WTC11 (cell line): ENCODE measurements around the gene RANBP3. TPM values are rescaled to one million over a fixed set of nuclear protein-coding genes. Genes with fewer than 3 reads are reported as not detected.
"Not testable (repeated sequence)": the region's sequence is repeated elsewhere in the genome, so short reads cannot be mapped to it uniquely, and the experiment has no call there.

Experiments
- ATAC-seq: fragments of 200-7000 bp; cut with Tn5 transposase; 2 replicates; pipeline ENCODE4 v1.10.0; 2021; ENCODE audit warnings: mild to moderate bottlenecking, moderate library complexity
- CTCF ChIA-PET: fragments of 300-600 bp; sonication (Branson Sonifier 250); formaldehyde crosslinking; loops from one replicate; lab custom pipeline; 2021; ENCODE audit warnings: antibody characterized with exemption; lab: Charles Lee
- POLR2A ChIA-PET: fragments of 350-600 bp; sonication (Branson Sonifier 250); formaldehyde crosslinking; loops from one replicate; lab custom pipeline; 2021; ENCODE audit warnings: antibody characterized with exemption; lab: Charles Lee
- DNase-seq: peaks from one replicate; pipeline ENCODE4 v3.0.0; 2021; ENCODE audit warnings: low spot score
- H3K27ac Mint-ChIP-seq: 2 replicates; pipeline ENCODE4 v1.8.0; 2021; ENCODE audit warnings: mixed read lengths
- H3K27me3 Mint-ChIP-seq: 2 replicates; pipeline ENCODE4 v1.8.0; 2021; ENCODE audit warnings: low read depth, mild to moderate bottlenecking, moderate library complexity, mixed read lengths
- H3K36me3 Mint-ChIP-seq: 2 replicates; pipeline ENCODE4 v1.8.0; 2021; ENCODE audit warnings: mixed read lengths
- H3K4me1 Mint-ChIP-seq: 2 replicates; pipeline ENCODE4 v1.8.0; 2022; ENCODE audit warnings: mixed read lengths
- H3K4me3 Mint-ChIP-seq: 2 replicates; pipeline ENCODE4 v1.8.0; 2021; ENCODE audit warnings: mild to moderate bottlenecking, moderate library complexity, mixed read lengths
- H3K9me3 Mint-ChIP-seq: 2 replicates; pipeline ENCODE4 v1.8.0; 2021; ENCODE audit warnings: mixed read lengths
- ARID4B ChIP-seq: sonication (generic); formaldehyde crosslinking; IDR thresholded peaks from 2 replicates; pipeline ENCODE4 v1.8.0; 2023; ENCODE audit warnings: missing genetic modification reagents, mild to moderate bottlenecking, borderline replicate concordance
- ATF3 ChIP-seq: sonication (generic); formaldehyde crosslinking; conservative IDR thresholded peaks from 2 replicates; pipeline ENCODE4 v1.8.1; 2022; ENCODE audit warnings: mild to moderate bottlenecking, missing genetic modification reagents
- CBFB ChIP-seq: sonication (generic); formaldehyde crosslinking; IDR thresholded peaks from 2 replicates; pipeline ENCODE4 v1.8.1; 2022; ENCODE audit warnings: mild to moderate bottlenecking, low read depth, missing genetic modification reagents
- CDX4 ChIP-seq: fragments of 250-450 bp; sonication (Bioruptor Pico); IDR thresholded peaks from 2 replicates; pipeline ENCODE4 v1.9.0; 2021; ENCODE audit warnings: moderate library complexity, mild to moderate bottlenecking, inconsistent platforms, borderline replicate concordance
- CREB1 ChIP-seq: sonication (generic); formaldehyde crosslinking; IDR thresholded peaks from 2 replicates; pipeline ENCODE4 v1.8.0; 2023; ENCODE audit warnings: mild to moderate bottlenecking, missing genetic modification reagents
- CTCF ChIP-seq: fragments of 200-600 bp; IDR thresholded peaks from 2 replicates; pipeline ENCODE4 v1.8.0; 2022; ENCODE audit warnings: antibody characterized with exemption
- ELF4 ChIP-seq: sonication (generic); formaldehyde crosslinking; IDR thresholded peaks from 2 replicates; pipeline ENCODE4 v1.8.1; 2022; ENCODE audit warnings: low read depth, mild to moderate bottlenecking, moderate library complexity, missing genetic modification reagents
- ERG ChIP-seq: fragments of 250-450 bp; sonication (Bioruptor Pico); IDR thresholded peaks from 2 replicates; pipeline ENCODE4 v1.8.0; 2021; ENCODE audit warnings: mild to moderate bottlenecking
- GTF2I ChIP-seq: fragments of 250-450 bp; sonication (Bioruptor Pico); conservative IDR thresholded peaks from 2 replicates; pipeline ENCODE4 v1.4.0; 2021; ENCODE audit warnings: mild to moderate bottlenecking
- HMGXB4 ChIP-seq: sonication (generic); formaldehyde crosslinking; IDR thresholded peaks from 2 replicates; pipeline ENCODE4 v1.8.1; 2023; ENCODE audit warnings: mild to moderate bottlenecking, moderate library complexity, missing genetic modification reagents
- NFATC4 ChIP-seq: fragments of 250-450 bp; sonication (Bioruptor Pico); IDR thresholded peaks from 2 replicates; pipeline ENCODE4 v1.9.0; 2021; ENCODE audit warnings: mild to moderate bottlenecking
- SP1 ChIP-seq: sonication (generic); formaldehyde crosslinking; conservative IDR thresholded peaks from 2 replicates; pipeline ENCODE4 v1.8.1; 2022; ENCODE audit warnings: missing genetic modification reagents
- ZNF121 ChIP-seq: sonication (generic); formaldehyde crosslinking; IDR thresholded peaks from 2 replicates; pipeline ENCODE4 v1.8.0; 2023; ENCODE audit warnings: missing genetic modification reagents
- ZNF263 ChIP-seq: sonication (generic); formaldehyde crosslinking; IDR thresholded peaks from 2 replicates; pipeline ENCODE4 v1.8.1; 2022; ENCODE audit warnings: low read depth, mild to moderate bottlenecking, moderate library complexity, missing genetic modification reagents
- ZNF317 ChIP-seq: sonication (generic); formaldehyde crosslinking; IDR thresholded peaks from 2 replicates; pipeline ENCODE4 v1.8.1; 2023; ENCODE audit warnings: low read depth, mild to moderate bottlenecking, moderate library complexity, missing genetic modification reagents, borderline replicate concordance
- total RNA-seq: library from RNA; stranded (reverse); gene quantifications from 3 replicates; pipeline ENCODE4 v1.2.3, GENCODE V29; 2021

The RANBP3 gene
- total RNA-seq, 1 experiment from 2014 or later, result 76.3 TPM

- ChIA-PET CTCF (interaction anchor here (0.6 to 9.1 kb wide), 33 partner anchors 8 to 547 kb away, joined by 3 to 245 read pairs (median 5); partner anchors contain the start of genes RANBP3 and VMAC), POLR2A (no interaction called here)
- ATAC-seq, result peak; percentile 46
- H3K4me3 Mint-ChIP-seq, result no peak overlapping the region
- H3K4me1 Mint-ChIP-seq, result peaks cover 12% of the 10 kb centered on the region
- peak; percentile 84 for DNase-seq
- no peaks in the 10 kb centered on the region for H3K9me3 Mint-ChIP-seq
- no peaks in the 10 kb centered on the region for H3K36me3 Mint-ChIP-seq
- TF ChIP-seq CTCF, result peak; percentile 90
- no peak for TF ChIP-seq ATF3 (CRISPR knock-in tag)
- H3K27me3 Mint-ChIP-seq, result peaks cover 4% of the 10 kb centered on the region
- H3K27ac Mint-ChIP-seq, result peak overlapping the region; percentile 46; the same call in 1 of the 2 replicates
Measured at GRCh38 chr19:5987077-5987818, 9.3 kb upstream of the RANBP3 start.

- ATAC-seq, H3K27me3 Mint-ChIP-seq, H3K27ac Mint-ChIP-seq, H3K4me3 Mint-ChIP-seq, H3K9me3 Mint-ChIP-seq, H3K36me3 Mint-ChIP-seq, DNase-seq, POLR2A ChIA-PET: not testable (repeated sequence)
- H3K4me1 Mint-ChIP-seq, result peaks cover 12% of the 10 kb centered on the region
- CTCF ChIA-PET, result interaction anchor here (1.1 to 9.1 kb wide), 5 partner anchors 18 to 140 kb away, joined by 3 to 245 read pairs (median 23); no protein-coding TSS in a partner anchor
Measured at GRCh38 chr19:5985837-5986236, 7.9 kb upstream of the RANBP3 start.

- DNase-seq (no peak), ATAC-seq (no peak)
- peak; percentile 83; the same call in 1 of the 2 replicates for TF ChIP-seq ZNF121 (CRISPR knock-in tag)
- TF ChIP-seq NFATC4, result no peak
- no peak overlapping the region for H3K27ac Mint-ChIP-seq
- POLR2A ChIA-PET, result no interaction called here
- peaks cover 9% of the 10 kb centered on the region for H3K4me1 Mint-ChIP-seq
- no peaks in the 10 kb centered on the region for H3K36me3 Mint-ChIP-seq
- no peaks in the 10 kb centered on the region for H3K9me3 Mint-ChIP-seq
- H3K4me3 Mint-ChIP-seq, result no peak overlapping the region
- CTCF ChIA-PET, result interaction anchor here (1.1 to 2.8 kb wide), 4 partner anchors 17 to 140 kb away, joined by 3 to 38 read pairs (median 12); no protein-coding TSS in a partner anchor
- peaks cover 4% of the 10 kb centered on the region for H3K27me3 Mint-ChIP-seq
Measured at GRCh38 chr19:5985098-5985783, 7.3 kb upstream of the RANBP3 start.

- peaks cover 11% of the 10 kb centered on the region for H3K4me1 Mint-ChIP-seq
- ChIA-PET POLR2A (no interaction called here), CTCF (interaction anchor here (1.1 to 2.8 kb wide), 4 partner anchors 17 to 141 kb away, joined by 3 to 38 read pairs (median 12); no protein-coding TSS in a partner anchor)
- ATAC-seq (peak; percentile 28; the same call in 1 of the 2 replicates), DNase-seq (no peak)
- H3K27me3 Mint-ChIP-seq, result peaks cover 4% of the 10 kb centered on the region
- H3K27ac Mint-ChIP-seq, result no peak overlapping the region
- no peaks in the 10 kb centered on the region for H3K36me3 Mint-ChIP-seq
- no peaks in the 10 kb centered on the region for H3K9me3 Mint-ChIP-seq
- no peak overlapping the region for H3K4me3 Mint-ChIP-seq
- TF ChIP-seq CDX4 (no peak), ARID4B (CRISPR knock-in tag) (no peak), CREB1 (CRISPR knock-in tag) (no peak), GTF2I (CRISPR knock-in tag) (no peak), ERG (CRISPR knock-in tag) (no peak), ZNF263 (CRISPR knock-in tag) (no peak), HMGXB4 (CRISPR knock-in tag) (no peak), ELF4 (CRISPR knock-in tag) (no peak), ZNF317 (CRISPR knock-in tag) (no peak), SP1 (CRISPR knock-in tag) (no peak), CBFB (no peak)
Measured at GRCh38 chr19:5984600-5984999, 6.7 kb upstream of the RANBP3 start.
